Right lobe of liver (tissue), 6 donors: ENCODE results near the gene TOMM40L. TPM values are rescaled to one million over a fixed set of nuclear protein-coding genes. Genes with fewer than 3 reads are reported as not detected.
"Not testable (repeated sequence)": the region's sequence is repeated elsewhere in the genome, so short reads cannot be mapped to it uniquely, and the experiment has no call there.

Source experiments
- ATAC-seq, 4 donors: fragments of 200-7000 bp; cut with Tn5 transposase; one replicate each; pipeline ENCODE4 v1.9.1; 2020; ENCODE audit warnings: mild to moderate bottlenecking in 4 of 4, moderate library complexity in 4 of 4
- DNase-seq, 3 donors: peaks; one replicate each; pipeline ENCODE4 v3.0.0-alpha.2; 2020
- H3K27ac ChIP-seq, 3 donors: fragments of 200-600 bp; one replicate each; pipeline ENCODE4 v1.8.0; 2022
- H3K27me3 ChIP-seq, 2 donors: fragments of 200-600 bp; one replicate each; pipeline ENCODE4 v1.8.0; 2022
- H3K36me3 ChIP-seq, 4 donors: fragments of 200-600 bp; sonication (generic) in 1 of 4; one replicate each; pipeline versions ENCODE4 v1.5.1 to v1.8.0; 2017 to 2022; ENCODE audit warnings: control low read depth in 1 of 4
- H3K4me1 ChIP-seq, 4 donors: fragments of 200-600 bp; sonication (generic) in 1 of 4; one replicate each; pipeline versions ENCODE4 v1.5.1 to v1.8.0; 2017 to 2022; ENCODE audit warnings: control low read depth in 1 of 4
- H3K4me3 ChIP-seq, 3 donors: fragments of 200-600 bp; one replicate each; pipeline ENCODE4 v1.8.0; 2022
- H3K9me3 ChIP-seq, 4 donors: fragments of 200-600 bp; sonication (generic) in 1 of 4; one replicate each; pipeline versions ENCODE4 v1.5.1 to v1.8.0; 2017 to 2022; ENCODE audit warnings: control low read depth in 1 of 4
- POLR2A ChIP-seq: fragments of 450-650 bp; IDR thresholded peaks from one replicate; pipeline ENCODE4 v1.6.1; 2017; ENCODE audit warnings: antibody characterized with exemption, mild to moderate bottlenecking
- WGBS: methylation state at CpG from one replicate; pipeline ENCODE4 v1.1.6; 2018; ENCODE audit warnings: low coverage, low lambda C conversion rate; ENCODE audit not compliant: insufficient coverage; ENCODE audit errors: missing lambda C conversion rate; 5-methylcytosine and 5-hydroxymethylcytosine counted together
- intact Hi-C, 2 donors: fragments of 100-400 bp; cut with DNase I; formaldehyde crosslinking; loops; one replicate each; pipeline versions ENCODE4 v1.11.2 to v1.14.1; 2022
- total RNA-seq, 6 experiments: library from RNA; depleted of rRNA in 2 of 6; stranded (reverse); fragments of >200 nt in 2 of 6; fragmentation: NEBNext Ultra II Directional in 3 of 6; extraction: Animal tissue kit (Norgen Biotek cat#: 25700) in 3 of 6; gene quantifications; one replicate each; pipeline versions ENCODE4 v1.1.0 to v1.2.4, GENCODE V29; 2016 to 2023
- TF ChIP-seq, protein P1 (sequence below), 4 donors: fragments of 200-600 bp in 3 of 4; fragments of 450-650 bp in 1 of 4; IDR thresholded peaks; one replicate each; pipeline versions ENCODE4 v1.5.1 to v1.8.0; 2016 to 2022; ENCODE audit warnings: antibody characterized with exemption in 4 of 4, mild to moderate bottlenecking in 2 of 4
- donor health status: DM: no; HTN: yes; CAD: no.
- donor health status: DM: no; HTN: no; CAD: no.
- donor health status: DM: no; HTN: no; CAD: no.
- donor health status: DM: no; HTN: yes; CAD: no.
- donor health status: DM: no; HTN: yes; CAD: no.

The TOMM40L gene
- total RNA-seq, 6 experiments from 2014 or later: 4.3 to 18.5 (median 8.1) TPM

DNA sequence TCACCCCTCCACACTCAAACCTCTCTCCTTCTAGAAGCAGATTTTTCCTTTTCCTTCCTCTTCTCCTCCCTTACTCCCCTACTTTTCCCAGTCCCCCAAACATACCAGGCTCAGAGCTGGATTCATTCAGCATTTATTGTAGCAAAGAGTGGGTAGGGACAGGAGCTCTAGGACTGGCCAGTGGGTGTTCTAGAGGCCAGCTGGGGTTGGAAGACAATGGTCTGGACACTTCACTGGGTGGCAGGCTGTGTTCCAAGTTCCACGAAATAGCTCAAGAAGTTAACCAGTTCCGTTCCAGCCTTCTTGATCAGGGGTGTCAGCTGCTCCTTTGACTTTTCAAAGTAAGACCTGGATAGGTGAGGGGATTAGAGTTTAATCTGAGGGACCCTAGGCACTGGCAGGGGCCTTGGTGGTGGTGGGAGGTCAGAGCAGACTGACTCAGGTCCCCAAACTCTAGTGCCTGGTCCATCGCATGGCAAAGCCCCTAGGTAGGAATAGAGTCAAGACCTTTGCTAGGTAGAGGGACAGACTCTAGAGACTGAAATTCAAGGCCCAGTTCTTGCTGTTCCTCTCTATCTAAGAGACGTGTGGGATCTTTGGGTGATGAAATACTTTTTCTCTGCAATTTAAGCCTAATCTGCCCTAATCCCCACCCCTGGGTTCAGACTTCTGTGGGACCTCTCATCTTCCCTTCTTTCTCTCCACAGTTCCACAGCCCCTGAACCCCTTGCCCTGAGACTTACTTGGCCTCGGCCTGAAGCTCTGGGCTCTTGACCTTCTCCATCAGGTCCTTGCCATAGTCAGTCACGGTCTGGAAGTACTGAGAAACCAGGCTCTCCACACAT, 3.5 kb upstream of the TOMM40L start:
- intact Hi-C loops: no loop called here

DNA sequence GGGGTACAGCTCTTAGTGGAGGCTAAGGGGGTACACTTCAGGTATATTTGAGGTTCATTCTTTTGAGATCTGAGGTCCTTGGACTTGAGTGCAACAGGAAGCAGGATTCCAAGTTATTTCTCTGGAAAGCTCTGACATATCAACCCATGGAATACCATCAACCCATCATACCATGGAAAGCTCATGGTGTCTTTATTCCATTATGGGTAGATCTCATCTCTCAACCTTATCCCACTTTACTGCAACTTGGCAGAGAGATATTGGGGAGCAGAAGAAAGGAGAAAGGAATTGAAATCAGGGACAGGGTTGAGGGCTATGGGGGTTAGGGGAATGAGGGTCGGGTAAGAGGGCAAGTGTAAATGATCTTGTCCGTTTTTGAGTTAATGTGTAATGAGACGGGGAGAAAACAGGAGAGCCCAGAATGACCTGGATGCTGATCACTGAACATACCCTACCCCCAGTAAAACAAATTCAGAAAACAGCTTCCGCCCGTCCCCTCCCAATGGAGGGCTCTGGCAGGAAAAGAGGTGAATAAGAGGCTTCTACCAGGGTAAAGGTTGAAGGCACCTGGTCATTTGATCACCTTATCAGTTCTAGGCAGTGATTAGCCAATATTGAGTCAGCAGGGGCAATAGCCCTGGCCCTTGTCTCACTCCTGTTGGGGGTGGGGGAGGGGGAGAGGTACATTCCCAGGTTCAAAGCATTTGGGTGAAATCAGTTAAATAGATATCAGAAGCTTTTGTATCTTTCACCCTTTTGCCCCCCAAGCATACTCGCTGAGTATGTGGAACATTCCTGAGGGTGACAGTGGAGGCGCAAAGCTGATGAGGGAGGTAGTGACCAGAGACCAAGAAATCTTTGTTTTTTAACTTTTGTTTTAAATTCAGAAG, 1.8 kb upstream of the TOMM40L start:
- ATAC-seq (peak; percentile 48 to 70 (median 58)), DNase-seq (peak; percentile 76 to 92 (median 82))
- no peaks in the 10 kb centered on the region for H3K9me3 ChIP-seq
- no peaks in the 10 kb centered on the region for H3K27me3 ChIP-seq
- peak; percentile 29 for TF ChIP-seq POLR2A
- TF ChIP-seq, protein P1, sequence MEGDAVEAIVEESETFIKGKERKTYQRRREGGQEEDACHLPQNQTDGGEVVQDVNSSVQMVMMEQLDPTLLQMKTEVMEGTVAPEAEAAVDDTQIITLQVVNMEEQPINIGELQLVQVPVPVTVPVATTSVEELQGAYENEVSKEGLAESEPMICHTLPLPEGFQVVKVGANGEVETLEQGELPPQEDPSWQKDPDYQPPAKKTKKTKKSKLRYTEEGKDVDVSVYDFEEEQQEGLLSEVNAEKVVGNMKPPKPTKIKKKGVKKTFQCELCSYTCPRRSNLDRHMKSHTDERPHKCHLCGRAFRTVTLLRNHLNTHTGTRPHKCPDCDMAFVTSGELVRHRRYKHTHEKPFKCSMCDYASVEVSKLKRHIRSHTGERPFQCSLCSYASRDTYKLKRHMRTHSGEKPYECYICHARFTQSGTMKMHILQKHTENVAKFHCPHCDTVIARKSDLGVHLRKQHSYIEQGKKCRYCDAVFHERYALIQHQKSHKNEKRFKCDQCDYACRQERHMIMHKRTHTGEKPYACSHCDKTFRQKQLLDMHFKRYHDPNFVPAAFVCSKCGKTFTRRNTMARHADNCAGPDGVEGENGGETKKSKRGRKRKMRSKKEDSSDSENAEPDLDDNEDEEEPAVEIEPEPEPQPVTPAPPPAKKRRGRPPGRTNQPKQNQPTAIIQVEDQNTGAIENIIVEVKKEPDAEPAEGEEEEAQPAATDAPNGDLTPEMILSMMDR (IDR thresholded peaks at IDR 0.05): no peak
- H3K4me1 ChIP-seq: peaks cover 0 to 55% (median 12%) of the 10 kb centered on the region in 4 donors
- H3K36me3 ChIP-seq: peaks cover 0 to 10% (median 3%) of the 10 kb centered on the region in 4 donors
- peak overlapping the region in 2 of 3 donors; percentile 69 to 75 for H3K4me3 ChIP-seq
- WGBS: 31% methylated on average over 7 of the region's 7 CpGs
- intact Hi-C loops: no loop called here
- peak overlapping the region; percentile 69 to 90 (median 84) for H3K27ac ChIP-seq

More for the DNA sequence above, 3.5 kb upstream of the TOMM40L start:
- no peaks in the 10 kb centered on the region for H3K27me3 ChIP-seq
- peaks cover 0 to 61% (median 13%) of the 10 kb centered on the region in 4 donors for H3K4me1 ChIP-seq
- peak overlapping the region; percentile 38 to 75 (median 69) for H3K4me3 ChIP-seq
- TF ChIP-seq, protein P1 (IDR thresholded peaks at IDR 0.05): no peak
- TF ChIP-seq POLR2A: no peak
- WGBS: 13% methylated on average over 5 of the region's 6 CpGs
- ATAC-seq (no peak), DNase-seq (no peak)
- peak overlapping the region; percentile 69 to 90 (median 82) for H3K27ac ChIP-seq
- peaks cover 0 to 2% (median 0%) of the 10 kb centered on the region in 4 donors for H3K36me3 ChIP-seq
- no peaks in the 10 kb centered on the region for H3K9me3 ChIP-seq

DNA sequence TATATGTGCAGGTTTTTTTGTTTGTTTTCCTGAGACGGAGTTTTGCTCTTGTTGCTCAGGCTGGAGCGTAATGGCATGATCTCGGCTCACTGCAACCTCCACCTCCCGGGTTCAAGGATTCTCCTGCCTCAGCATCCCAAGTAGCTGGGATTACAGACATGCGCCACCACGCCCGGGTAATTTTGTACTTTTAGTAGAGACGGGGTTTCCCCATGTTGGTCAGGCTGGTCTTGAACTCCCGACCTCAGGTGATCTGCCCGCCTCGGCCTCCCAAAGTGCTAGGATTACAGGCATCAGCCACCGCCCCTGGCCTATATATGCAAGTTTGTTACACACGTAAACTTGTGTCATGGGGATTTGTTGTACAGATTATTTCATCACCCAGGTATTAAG, 1.2 kb upstream of the TOMM40L start:
- intact Hi-C loops, H3K27me3 ChIP-seq, H3K9me3 ChIP-seq, DNase-seq: not testable (repeated sequence)
- Histone ChIP-seq H3K36me3 (peaks cover 0 to 16% (median 5%) of the 10 kb centered on the region in 4 donors), H3K27ac (peak overlapping the region; percentile 69 to 84 (median 79)), H3K4me3 (peak overlapping the region in 2 of 3 donors; percentile 39 to 41), H3K4me1 (peaks cover 0 to 49% (median 8%) of the 10 kb centered on the region in 4 donors)
- ATAC-seq: peak in 1 of 4 donors; percentile 0
- 14% methylated on average over 10 of the region's 13 CpGs for WGBS

DNA sequence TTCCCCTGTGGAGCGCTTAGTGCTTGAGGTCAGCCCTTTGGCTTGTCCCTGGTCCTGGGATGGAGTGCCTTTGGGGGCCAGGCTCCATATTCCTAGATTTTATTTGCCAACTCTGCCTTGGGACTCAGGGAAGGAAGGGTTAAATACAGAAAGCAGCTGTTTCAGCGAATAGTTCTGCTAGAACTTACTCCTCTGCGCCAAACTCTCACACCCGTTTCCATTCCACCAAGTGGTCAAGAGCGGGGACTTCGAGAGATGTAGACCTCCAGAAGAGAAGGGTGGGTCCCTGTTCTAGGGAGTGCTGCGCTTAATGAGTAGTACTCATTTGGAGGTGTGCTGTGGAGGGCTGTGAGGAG, 704 bp upstream of the TOMM40L start:
- Histone ChIP-seq H3K4me1 (peaks cover 0 to 49% (median 8%) of the 10 kb centered on the region in 4 donors), H3K27me3 (no peaks in the 10 kb centered on the region), H3K36me3 (peaks cover 0 to 21% (median 9%) of the 10 kb centered on the region in 4 donors), H3K9me3 (no peaks in the 10 kb centered on the region), H3K27ac (peak overlapping the region; percentile 69 to 84 (median 79)), H3K4me3 (peak overlapping the region in 2 of 3 donors; percentile 39 to 41)
- ATAC-seq (no peak), DNase-seq (no peak)
- intact Hi-C loops: no loop called here
- TF ChIP-seq, protein P1 (IDR thresholded peaks at IDR 0.05): no peak
- no peak for TF ChIP-seq POLR2A
- 20% methylated on average over 6 of the region's 7 CpGs for WGBS
